ENCODE results near the gene THUMPD3.

DNA sequence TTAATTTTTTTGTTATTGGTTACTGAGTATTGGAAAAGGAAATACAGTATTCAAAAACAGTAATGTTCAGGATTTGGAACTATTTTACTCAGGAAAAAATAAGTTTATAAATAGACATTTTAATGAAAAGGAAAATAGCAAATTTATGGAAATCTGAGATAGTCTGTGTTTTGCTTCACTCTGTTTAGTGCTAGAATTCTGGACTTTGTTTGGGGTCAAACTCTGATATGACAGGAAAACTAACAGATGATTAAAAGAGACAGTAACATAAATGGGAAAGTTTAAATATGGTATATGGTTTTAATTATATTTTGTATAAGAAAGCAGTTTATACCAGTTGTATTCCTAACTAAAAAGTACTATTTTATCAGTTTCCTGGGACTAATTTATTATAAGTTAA, 52.0 kb downstream of the THUMPD3 start:
- TF ChIP-seq, protein P1, sequence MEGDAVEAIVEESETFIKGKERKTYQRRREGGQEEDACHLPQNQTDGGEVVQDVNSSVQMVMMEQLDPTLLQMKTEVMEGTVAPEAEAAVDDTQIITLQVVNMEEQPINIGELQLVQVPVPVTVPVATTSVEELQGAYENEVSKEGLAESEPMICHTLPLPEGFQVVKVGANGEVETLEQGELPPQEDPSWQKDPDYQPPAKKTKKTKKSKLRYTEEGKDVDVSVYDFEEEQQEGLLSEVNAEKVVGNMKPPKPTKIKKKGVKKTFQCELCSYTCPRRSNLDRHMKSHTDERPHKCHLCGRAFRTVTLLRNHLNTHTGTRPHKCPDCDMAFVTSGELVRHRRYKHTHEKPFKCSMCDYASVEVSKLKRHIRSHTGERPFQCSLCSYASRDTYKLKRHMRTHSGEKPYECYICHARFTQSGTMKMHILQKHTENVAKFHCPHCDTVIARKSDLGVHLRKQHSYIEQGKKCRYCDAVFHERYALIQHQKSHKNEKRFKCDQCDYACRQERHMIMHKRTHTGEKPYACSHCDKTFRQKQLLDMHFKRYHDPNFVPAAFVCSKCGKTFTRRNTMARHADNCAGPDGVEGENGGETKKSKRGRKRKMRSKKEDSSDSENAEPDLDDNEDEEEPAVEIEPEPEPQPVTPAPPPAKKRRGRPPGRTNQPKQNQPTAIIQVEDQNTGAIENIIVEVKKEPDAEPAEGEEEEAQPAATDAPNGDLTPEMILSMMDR (IDR thresholded peaks at IDR 0.05): no peak
- TF ChIP-seq POLR2A (IDR thresholded peaks at IDR 0.05): no peak

Measured in lower leg skin (tissue), 3 donors.